Gastroesophageal sphincter (tissue), 3 donors: ENCODE data around the gene FSHB.

Experiments used
- EP300 ChIP-seq: sonication (generic); formaldehyde crosslinking; IDR thresholded peaks from one replicate; pipeline ENCODE4 v1.6.1; 2017; ENCODE audit warnings: antibody characterized with exemption, mild to moderate bottlenecking
- POLR2A ChIP-seq, 2 donors: fragments of 450-650 bp; IDR thresholded peaks; one replicate each; pipeline ENCODE4 v1.6.1; 2017; ENCODE audit warnings: antibody characterized with exemption in 2 of 2, mild to moderate bottlenecking in 2 of 2, moderate library complexity in 1 of 2
- POLR2AphosphoS5 ChIP-seq: sonication (generic); formaldehyde crosslinking; IDR thresholded peaks from one replicate; pipeline ENCODE4 v1.6.1; 2017; ENCODE audit warnings: antibody characterized with exemption
- TF ChIP-seq, protein P1 (sequence below), 4 experiments: fragments of 200-600 bp in 2 of 4; fragments of 450-650 bp in 2 of 4; sonication (generic) in 1 of 4; IDR thresholded peaks; one replicate each; pipeline ENCODE4 v1.5.1; 2017 to 2019; ENCODE audit warnings: antibody characterized with exemption in 4 of 4, mild to moderate bottlenecking in 2 of 4, moderate library complexity in 2 of 4

DNA sequence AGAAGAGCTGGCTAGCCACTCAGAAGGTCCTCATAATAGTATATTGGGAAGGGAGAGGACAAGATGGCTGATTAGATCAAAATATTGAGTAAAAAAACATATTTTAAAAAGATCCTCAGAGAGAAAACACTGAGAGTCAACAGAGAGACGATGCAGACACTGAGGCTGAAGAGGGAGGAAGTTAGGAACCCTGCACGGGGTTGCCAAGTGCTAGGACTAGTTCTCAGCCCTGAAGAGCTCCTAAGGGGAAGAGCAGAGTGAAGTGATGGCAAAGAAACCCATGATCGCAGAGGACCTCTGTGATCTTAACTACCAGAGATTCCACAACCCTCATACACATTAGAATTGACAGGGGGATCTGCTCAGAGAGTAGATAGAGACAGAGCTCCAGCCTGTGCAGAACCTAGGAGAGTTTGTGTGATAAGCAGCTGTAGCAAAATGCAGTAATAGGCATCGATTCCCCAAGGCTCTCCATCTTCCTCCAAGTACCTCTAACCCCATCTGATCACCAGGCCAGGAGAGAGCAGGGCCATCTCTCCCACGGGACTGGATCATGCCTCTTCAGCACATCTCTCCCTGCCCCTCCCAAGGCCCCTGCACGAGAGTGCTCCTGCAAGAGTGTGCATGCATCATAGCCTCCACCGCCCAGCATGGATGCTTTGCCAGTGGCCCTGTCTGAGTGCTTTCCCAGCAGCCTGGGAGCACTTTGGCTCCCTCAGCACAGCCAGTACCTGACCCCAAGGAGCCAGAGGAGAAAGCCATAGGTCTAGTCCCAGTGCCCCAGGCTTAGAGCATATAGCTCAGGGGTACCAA, 50.9 kb downstream of the FSHB start:
- TF ChIP-seq, protein P1, sequence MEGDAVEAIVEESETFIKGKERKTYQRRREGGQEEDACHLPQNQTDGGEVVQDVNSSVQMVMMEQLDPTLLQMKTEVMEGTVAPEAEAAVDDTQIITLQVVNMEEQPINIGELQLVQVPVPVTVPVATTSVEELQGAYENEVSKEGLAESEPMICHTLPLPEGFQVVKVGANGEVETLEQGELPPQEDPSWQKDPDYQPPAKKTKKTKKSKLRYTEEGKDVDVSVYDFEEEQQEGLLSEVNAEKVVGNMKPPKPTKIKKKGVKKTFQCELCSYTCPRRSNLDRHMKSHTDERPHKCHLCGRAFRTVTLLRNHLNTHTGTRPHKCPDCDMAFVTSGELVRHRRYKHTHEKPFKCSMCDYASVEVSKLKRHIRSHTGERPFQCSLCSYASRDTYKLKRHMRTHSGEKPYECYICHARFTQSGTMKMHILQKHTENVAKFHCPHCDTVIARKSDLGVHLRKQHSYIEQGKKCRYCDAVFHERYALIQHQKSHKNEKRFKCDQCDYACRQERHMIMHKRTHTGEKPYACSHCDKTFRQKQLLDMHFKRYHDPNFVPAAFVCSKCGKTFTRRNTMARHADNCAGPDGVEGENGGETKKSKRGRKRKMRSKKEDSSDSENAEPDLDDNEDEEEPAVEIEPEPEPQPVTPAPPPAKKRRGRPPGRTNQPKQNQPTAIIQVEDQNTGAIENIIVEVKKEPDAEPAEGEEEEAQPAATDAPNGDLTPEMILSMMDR (IDR thresholded peaks at IDR 0.05): no peak
- TF ChIP-seq POLR2A (IDR thresholded peaks at IDR 0.05) (no peak), POLR2AphosphoS5 (no peak), EP300 (no peak)
